HEK293 (cell line): Measurements from ENCODE around the gene ADAMTS4.

Experiments
- HOXA7 ChIP-seq: sonication (generic); formaldehyde crosslinking; IDR thresholded peaks from 2 replicates; pipeline ENCODE4 v1.8.1; 2022; ENCODE audit warnings: missing genetic modification reagents, borderline replicate concordance
- IKZF3 ChIP-seq: fragments of 450-650 bp; IDR thresholded peaks from 2 replicates; pipeline ENCODE4 v1.5.0; 2018; ENCODE audit warnings: missing biosample characterization, mild to moderate bottlenecking, missing genetic modification characterization, moderate library complexity
- KLF7 ChIP-seq: fragments of 450-650 bp; formaldehyde crosslinking; IDR thresholded peaks from 2 replicates; pipeline ENCODE4 v1.5.1; 2016; ENCODE audit warnings: missing biosample characterization, missing genetic modification characterization, borderline replicate concordance
- MYNN ChIP-seq: fragments of 450-650 bp; formaldehyde crosslinking; IDR thresholded peaks from 2 replicates; pipeline ENCODE4 v1.5.1; 2016; ENCODE audit warnings: missing biosample characterization, missing genetic modification characterization, borderline replicate concordance
- PRDM1 ChIP-seq: fragments of 450-650 bp; formaldehyde crosslinking; IDR thresholded peaks from 2 replicates; pipeline ENCODE4; 2016; ENCODE audit warnings: missing biosample characterization, missing genetic modification characterization
- SCRT1 ChIP-seq: fragments of 450-650 bp; formaldehyde crosslinking; IDR thresholded peaks from 2 replicates; pipeline ENCODE4 v1.5.1; 2016; ENCODE audit warnings: missing biosample characterization, missing genetic modification characterization, borderline replicate concordance
- ZBTB21 ChIP-seq: fragments of 450-650 bp; formaldehyde crosslinking; IDR thresholded peaks from 2 replicates; pipeline ENCODE4 v1.5.1; 2017; ENCODE audit warnings: missing biosample characterization, missing genetic modification characterization
- ZNF112 ChIP-seq: fragments of 450-650 bp; formaldehyde crosslinking; IDR thresholded peaks from 2 replicates; pipeline ENCODE4 v1.5.0; 2017; ENCODE audit warnings: missing biosample characterization, missing genetic modification characterization
- ZNF114 ChIP-seq: fragments of 450-650 bp; formaldehyde crosslinking; IDR thresholded peaks from 2 replicates; pipeline ENCODE4 v1.5.0; 2017; ENCODE audit warnings: missing biosample characterization, missing genetic modification characterization
- ZNF138 ChIP-seq: fragments of 450-650 bp; formaldehyde crosslinking; IDR thresholded peaks from 2 replicates; pipeline ENCODE4 v1.5.1; 2016; ENCODE audit warnings: missing biosample characterization, missing genetic modification characterization, borderline replicate concordance
- ZNF157 ChIP-seq: fragments of 450-650 bp; formaldehyde crosslinking; IDR thresholded peaks from 2 replicates; pipeline ENCODE4 v1.5.1; 2016; ENCODE audit warnings: missing biosample characterization, missing genetic modification characterization
- ZNF221 ChIP-seq: fragments of 450-650 bp; formaldehyde crosslinking; IDR thresholded peaks from 2 replicates; pipeline ENCODE4 v1.5.1; 2017; ENCODE audit warnings: missing biosample characterization, missing genetic modification characterization, borderline replicate concordance
- ZNF266 ChIP-seq: fragments of 450-650 bp; formaldehyde crosslinking; IDR thresholded peaks from 2 replicates; pipeline ENCODE4 v1.5.1; 2016; ENCODE audit warnings: missing biosample characterization, missing genetic modification characterization, low read depth
- ZNF274 ChIP-seq, 2 experiments: fragments of 200-500 bp in 1 of 2; fragments of 450-650 bp in 1 of 2; sonication (Bioruptor generic) in 1 of 2; formaldehyde crosslinking in 1 of 2; IDR thresholded peaks; 2 replicates each; pipeline versions ENCODE4 v1.5.1 to v1.6.1; 2014 to 2016; ENCODE audit warnings: borderline replicate concordance in 1 of 2, inconsistent platforms in 1 of 2, low read length in 1 of 2, missing biosample characterization in 1 of 2, missing genetic modification characterization in 1 of 2
- ZNF341 ChIP-seq: fragments of 450-650 bp; formaldehyde crosslinking; IDR thresholded peaks from 2 replicates; pipeline ENCODE4; 2016; ENCODE audit warnings: low read depth, missing biosample characterization, missing genetic modification characterization
- ZNF473 ChIP-seq: fragments of 450-650 bp; formaldehyde crosslinking; IDR thresholded peaks from 2 replicates; pipeline ENCODE4 v1.5.1; 2017; ENCODE audit warnings: missing biosample characterization, missing genetic modification characterization
- ZNF501 ChIP-seq: fragments of 450-650 bp; formaldehyde crosslinking; IDR thresholded peaks from 2 replicates; pipeline ENCODE4 v1.5.1; 2016; ENCODE audit warnings: missing biosample characterization, missing genetic modification characterization
- ZNF585B ChIP-seq: fragments of 450-650 bp; formaldehyde crosslinking; IDR thresholded peaks from 2 replicates; pipeline ENCODE4 v1.5.1; 2016; ENCODE audit warnings: missing biosample characterization, missing genetic modification characterization
- ZNF600 ChIP-seq: fragments of 450-650 bp; formaldehyde crosslinking; IDR thresholded peaks from 2 replicates; pipeline ENCODE4 v1.5.1; 2016; ENCODE audit warnings: missing biosample characterization, missing genetic modification characterization
- ZNF626 ChIP-seq: fragments of 450-650 bp; sonication (Bioruptor Pico); formaldehyde crosslinking; IDR thresholded peaks from 2 replicates; pipeline ENCODE4 v1.5.1; 2018; ENCODE audit warnings: missing biosample characterization, missing genetic modification characterization, inconsistent platforms
- ZNF654 ChIP-seq: fragments of 450-650 bp; formaldehyde crosslinking; IDR thresholded peaks from 2 replicates; pipeline ENCODE4 v1.5.1; 2016; ENCODE audit warnings: low read depth, missing biosample characterization, missing genetic modification characterization
- ZNF670 ChIP-seq: fragments of 450-650 bp; formaldehyde crosslinking; IDR thresholded peaks from 2 replicates; pipeline ENCODE4 v1.5.1; 2016; ENCODE audit warnings: missing biosample characterization, missing genetic modification characterization, low read depth
- ZNF768 ChIP-seq: fragments of 450-650 bp; formaldehyde crosslinking; IDR thresholded peaks from 2 replicates; pipeline ENCODE4 v1.5.1; 2018; ENCODE audit warnings: missing biosample characterization, mild to moderate bottlenecking, missing genetic modification characterization
- ZNF776 ChIP-seq: fragments of 450-650 bp; formaldehyde crosslinking; IDR thresholded peaks from 2 replicates; pipeline ENCODE4 v1.5.0; 2017; ENCODE audit warnings: missing biosample characterization, missing genetic modification characterization, borderline replicate concordance
- ZSCAN16 ChIP-seq: fragments of 450-650 bp; formaldehyde crosslinking; IDR thresholded peaks from 2 replicates; pipeline ENCODE4 v1.5.1; 2016; ENCODE audit warnings: missing biosample characterization, missing genetic modification characterization
- TF ChIP-seq, protein P1 (sequence below): fragments of 450-650 bp; formaldehyde crosslinking; IDR thresholded peaks from 2 replicates; pipeline ENCODE4 v1.5.1; 2016; ENCODE audit warnings: missing biosample characterization, missing genetic modification characterization
- TF ChIP-seq, protein P2 (sequence below): fragments of 450-650 bp; formaldehyde crosslinking; IDR thresholded peaks from 2 replicates; pipeline ENCODE4 v1.5.1; 2017; ENCODE audit warnings: missing biosample characterization, mild to moderate bottlenecking, missing genetic modification characterization, moderate library complexity
- TF ChIP-seq, protein P3 (sequence below): fragments of 450-650 bp; formaldehyde crosslinking; IDR thresholded peaks from 2 replicates; pipeline ENCODE4 v1.5.1; 2016; ENCODE audit warnings: missing biosample characterization, missing genetic modification characterization, borderline replicate concordance
- TF ChIP-seq, protein P4 (sequence below): fragments of 450-650 bp; formaldehyde crosslinking; IDR thresholded peaks from 2 replicates; pipeline ENCODE4 v1.5.1; 2016; ENCODE audit warnings: missing biosample characterization, missing genetic modification characterization, low read depth

ADAMTS4 gene

DNA sequence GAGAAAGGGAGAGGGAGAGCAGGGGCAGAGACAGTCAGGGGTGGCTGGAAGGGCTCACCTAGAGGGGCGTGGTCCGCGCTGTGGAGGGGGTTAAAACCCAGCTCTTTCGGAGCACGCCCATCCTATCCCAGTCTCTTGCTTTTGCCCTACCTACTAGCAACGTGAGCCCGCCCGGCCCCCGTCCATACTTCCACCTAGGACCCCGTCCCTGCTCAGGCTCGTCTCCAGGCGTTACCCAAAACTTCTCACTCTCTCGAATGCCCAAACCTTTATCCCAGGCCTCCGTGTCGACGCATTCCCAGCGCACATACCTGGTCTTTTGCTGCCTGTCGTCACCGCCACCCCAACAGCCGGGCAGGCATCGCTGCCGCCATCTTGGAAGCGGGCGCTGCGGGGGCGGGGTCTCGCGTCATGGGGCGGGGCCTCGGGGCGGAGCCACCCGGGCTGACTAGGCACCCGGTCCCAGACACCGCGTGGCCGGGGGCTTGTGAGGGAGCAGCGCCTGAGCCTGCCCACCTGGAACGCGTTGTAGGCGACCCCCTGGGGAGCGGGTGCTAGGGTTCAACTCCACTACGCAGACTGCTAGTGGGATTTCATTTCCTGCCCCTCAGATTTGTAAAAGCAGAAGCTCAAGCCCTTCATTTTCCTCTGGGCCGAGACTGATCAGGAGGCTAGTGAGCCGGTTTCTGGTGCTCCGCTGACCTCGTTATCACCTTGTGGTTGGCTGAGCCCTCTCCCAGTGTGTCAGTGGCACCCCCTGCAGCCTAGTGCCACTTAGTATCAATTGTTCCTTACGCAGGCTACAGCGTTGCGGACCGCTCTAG lies 21.5 kb downstream of the ADAMTS4 start, which contains the start of gene B4GALT3 (continued):
- no peak for TF ChIP-seq PRDM1 (tag by site-specific recombination)
- TF ChIP-seq IKZF3 (tag by site-specific recombination): no peak
- TF ChIP-seq MYNN (tag by site-specific recombination): no peak
- no peak for TF ChIP-seq SCRT1 (tag by site-specific recombination)
- TF ChIP-seq, protein P1, sequence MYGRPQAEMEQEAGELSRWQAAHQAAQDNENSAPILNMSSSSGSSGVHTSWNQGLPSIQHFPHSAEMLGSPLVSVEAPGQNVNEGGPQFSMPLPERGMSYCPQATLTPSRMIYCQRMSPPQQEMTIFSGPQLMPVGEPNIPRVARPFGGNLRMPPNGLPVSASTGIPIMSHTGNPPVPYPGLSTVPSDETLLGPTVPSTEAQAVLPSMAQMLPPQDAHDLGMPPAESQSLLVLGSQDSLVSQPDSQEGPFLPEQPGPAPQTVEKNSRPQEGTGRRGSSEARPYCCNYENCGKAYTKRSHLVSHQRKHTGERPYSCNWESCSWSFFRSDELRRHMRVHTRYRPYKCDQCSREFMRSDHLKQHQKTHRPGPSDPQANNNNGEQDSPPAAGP (tag by site-specific recombination): peak; percentile 70
- no peak for TF ChIP-seq ZNF114 (tag by site-specific recombination)
- TF ChIP-seq, protein P2, sequence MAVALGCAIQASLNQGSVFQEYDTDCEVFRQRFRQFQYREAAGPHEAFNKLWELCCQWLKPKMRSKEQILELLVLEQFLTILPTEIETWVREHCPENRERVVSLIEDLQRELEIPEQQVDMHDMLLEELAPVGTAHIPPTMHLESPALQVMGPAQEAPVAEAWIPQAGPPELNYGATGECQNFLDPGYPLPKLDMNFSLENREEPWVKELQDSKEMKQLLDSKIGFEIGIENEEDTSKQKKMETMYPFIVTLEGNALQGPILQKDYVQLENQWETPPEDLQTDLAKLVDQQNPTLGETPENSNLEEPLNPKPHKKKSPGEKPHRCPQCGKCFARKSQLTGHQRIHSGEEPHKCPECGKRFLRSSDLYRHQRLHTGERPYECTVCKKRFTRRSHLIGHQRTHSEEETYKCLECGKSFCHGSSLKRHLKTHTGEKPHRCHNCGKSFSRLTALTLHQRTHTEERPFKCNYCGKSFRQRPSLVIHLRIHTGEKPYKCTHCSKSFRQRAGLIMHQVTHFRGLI (tag by site-specific recombination): no peak; the same call in none of the 2 replicates
- no peak for TF ChIP-seq HOXA7 (CRISPR knock-in tag)
- no peak for TF ChIP-seq ZNF221 (tag by site-specific recombination)
- TF ChIP-seq ZBTB21: no peak; the same call in 1 of the 2 replicates
- TF ChIP-seq, protein P3, sequence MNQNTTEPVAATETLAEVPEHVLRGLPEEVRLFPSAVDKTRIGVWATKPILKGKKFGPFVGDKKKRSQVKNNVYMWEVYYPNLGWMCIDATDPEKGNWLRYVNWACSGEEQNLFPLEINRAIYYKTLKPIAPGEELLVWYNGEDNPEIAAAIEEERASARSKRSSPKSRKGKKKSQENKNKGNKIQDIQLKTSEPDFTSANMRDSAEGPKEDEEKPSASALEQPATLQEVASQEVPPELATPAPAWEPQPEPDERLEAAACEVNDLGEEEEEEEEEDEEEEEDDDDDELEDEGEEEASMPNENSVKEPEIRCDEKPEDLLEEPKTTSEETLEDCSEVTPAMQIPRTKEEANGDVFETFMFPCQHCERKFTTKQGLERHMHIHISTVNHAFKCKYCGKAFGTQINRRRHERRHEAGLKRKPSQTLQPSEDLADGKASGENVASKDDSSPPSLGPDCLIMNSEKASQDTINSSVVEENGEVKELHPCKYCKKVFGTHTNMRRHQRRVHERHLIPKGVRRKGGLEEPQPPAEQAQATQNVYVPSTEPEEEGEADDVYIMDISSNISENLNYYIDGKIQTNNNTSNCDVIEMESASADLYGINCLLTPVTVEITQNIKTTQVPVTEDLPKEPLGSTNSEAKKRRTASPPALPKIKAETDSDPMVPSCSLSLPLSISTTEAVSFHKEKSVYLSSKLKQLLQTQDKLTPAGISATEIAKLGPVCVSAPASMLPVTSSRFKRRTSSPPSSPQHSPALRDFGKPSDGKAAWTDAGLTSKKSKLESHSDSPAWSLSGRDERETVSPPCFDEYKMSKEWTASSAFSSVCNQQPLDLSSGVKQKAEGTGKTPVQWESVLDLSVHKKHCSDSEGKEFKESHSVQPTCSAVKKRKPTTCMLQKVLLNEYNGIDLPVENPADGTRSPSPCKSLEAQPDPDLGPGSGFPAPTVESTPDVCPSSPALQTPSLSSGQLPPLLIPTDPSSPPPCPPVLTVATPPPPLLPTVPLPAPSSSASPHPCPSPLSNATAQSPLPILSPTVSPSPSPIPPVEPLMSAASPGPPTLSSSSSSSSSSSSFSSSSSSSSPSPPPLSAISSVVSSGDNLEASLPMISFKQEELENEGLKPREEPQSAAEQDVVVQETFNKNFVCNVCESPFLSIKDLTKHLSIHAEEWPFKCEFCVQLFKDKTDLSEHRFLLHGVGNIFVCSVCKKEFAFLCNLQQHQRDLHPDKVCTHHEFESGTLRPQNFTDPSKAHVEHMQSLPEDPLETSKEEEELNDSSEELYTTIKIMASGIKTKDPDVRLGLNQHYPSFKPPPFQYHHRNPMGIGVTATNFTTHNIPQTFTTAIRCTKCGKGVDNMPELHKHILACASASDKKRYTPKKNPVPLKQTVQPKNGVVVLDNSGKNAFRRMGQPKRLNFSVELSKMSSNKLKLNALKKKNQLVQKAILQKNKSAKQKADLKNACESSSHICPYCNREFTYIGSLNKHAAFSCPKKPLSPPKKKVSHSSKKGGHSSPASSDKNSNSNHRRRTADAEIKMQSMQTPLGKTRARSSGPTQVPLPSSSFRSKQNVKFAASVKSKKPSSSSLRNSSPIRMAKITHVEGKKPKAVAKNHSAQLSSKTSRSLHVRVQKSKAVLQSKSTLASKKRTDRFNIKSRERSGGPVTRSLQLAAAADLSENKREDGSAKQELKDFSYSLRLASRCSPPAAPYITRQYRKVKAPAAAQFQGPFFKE (tag by site-specific recombination): no peak
- TF ChIP-seq ZNF776 (tag by site-specific recombination): no peak
- peak; percentile 97 for TF ChIP-seq ZNF501
- TF ChIP-seq ZNF112: no peak
- no peak for TF ChIP-seq ZNF768
- no peak for TF ChIP-seq ZNF157 (tag by site-specific recombination)
- TF ChIP-seq ZNF138: no peak
- TF ChIP-seq ZNF600 (tag by site-specific recombination): peak; percentile 99
- TF ChIP-seq ZSCAN16 (tag by site-specific recombination): peak; percentile 87
- TF ChIP-seq ZNF274 (IDR thresholded peaks at IDR 0.05; ENCODE audit: low read length): no peak
- no peak for TF ChIP-seq ZNF274 (tag by site-specific recombination; IDR thresholded peaks at IDR 0.05; ENCODE audit: borderline replicate concordance)
- no peak for TF ChIP-seq ZNF266 (tag by site-specific recombination)
- peak; percentile 86 for TF ChIP-seq KLF7 (tag by site-specific recombination)
- TF ChIP-seq ZNF654 (tag by site-specific recombination): peak; percentile 50
- TF ChIP-seq, protein P4, sequence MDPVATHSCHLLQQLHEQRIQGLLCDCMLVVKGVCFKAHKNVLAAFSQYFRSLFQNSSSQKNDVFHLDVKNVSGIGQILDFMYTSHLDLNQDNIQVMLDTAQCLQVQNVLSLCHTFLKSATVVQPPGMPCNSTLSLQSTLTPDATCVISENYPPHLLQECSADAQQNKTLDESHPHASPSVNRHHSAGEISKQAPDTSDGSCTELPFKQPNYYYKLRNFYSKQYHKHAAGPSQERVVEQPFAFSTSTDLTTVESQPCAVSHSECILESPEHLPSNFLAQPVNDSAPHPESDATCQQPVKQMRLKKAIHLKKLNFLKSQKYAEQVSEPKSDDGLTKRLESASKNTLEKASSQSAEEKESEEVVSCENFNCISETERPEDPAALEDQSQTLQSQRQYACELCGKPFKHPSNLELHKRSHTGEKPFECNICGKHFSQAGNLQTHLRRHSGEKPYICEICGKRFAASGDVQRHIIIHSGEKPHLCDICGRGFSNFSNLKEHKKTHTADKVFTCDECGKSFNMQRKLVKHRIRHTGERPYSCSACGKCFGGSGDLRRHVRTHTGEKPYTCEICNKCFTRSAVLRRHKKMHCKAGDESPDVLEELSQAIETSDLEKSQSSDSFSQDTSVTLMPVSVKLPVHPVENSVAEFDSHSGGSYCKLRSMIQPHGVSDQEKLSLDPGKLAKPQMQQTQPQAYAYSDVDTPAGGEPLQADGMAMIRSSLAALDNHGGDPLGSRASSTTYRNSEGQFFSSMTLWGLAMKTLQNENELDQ: no peak
- no peak for TF ChIP-seq ZNF670 (tag by site-specific recombination)
- TF ChIP-seq ZNF341 (tag by site-specific recombination): peak; percentile 71
- TF ChIP-seq ZNF626 (tag by site-specific recombination): no peak
- TF ChIP-seq ZNF585B (tag by site-specific recombination): no peak
- no peak for TF ChIP-seq ZNF473 (tag by site-specific recombination)
